ENCODE data around the gene ZDHHC19. TPM values are rescaled to one million over a fixed set of nuclear protein-coding genes. Genes with fewer than 3 reads are reported as not detected.

The ZDHHC19 gene
- total and polyA plus RNA-seq, 3 experiments from 2014 or later, result not detected

DNA sequence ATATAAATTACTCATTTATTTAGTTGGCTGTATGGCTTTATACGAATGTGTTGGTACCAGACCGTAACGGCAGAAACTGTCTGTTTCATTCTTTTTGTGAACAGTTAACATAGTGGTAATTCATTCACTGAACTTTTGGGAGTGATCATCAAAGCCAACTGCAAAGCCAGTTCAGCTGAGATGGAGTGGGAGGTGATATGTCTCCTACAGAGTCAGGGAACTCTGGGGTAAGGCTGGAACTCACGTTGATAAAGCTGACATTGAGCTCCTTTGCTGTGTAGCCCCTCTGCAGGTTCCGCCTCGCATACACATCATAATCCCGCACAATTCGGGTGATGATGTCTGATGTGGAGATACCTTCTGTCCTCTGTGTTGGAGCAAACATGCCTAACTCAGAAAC is 30.5 kb upstream of the ZDHHC19 start:
- Histone ChIP-seq H3K9me3 (ENCODE audit: low read length) (no peaks in the 10 kb centered on the region), H3K27ac (ENCODE audit: low read depth, low read length) (no peak overlapping the region), H3K4me1 (ENCODE audit: insufficient read depth, low read length) (no peaks in the 10 kb centered on the region), H3K4me3 (ENCODE audit: low read length) (no peak overlapping the region), H3K36me3 (ENCODE audit: insufficient read depth, low read length) (peaks cover 40% of the 10 kb centered on the region), H3K27me3 (ENCODE audit: insufficient read depth, low read length, poor library complexity, severe bottlenecking) (no peaks in the 10 kb centered on the region)
- H3K4me1 Mint-ChIP-seq, result peaks cover 4 to 12% (median 10%) of the 10 kb centered on the region in 3 donors
- no peaks in the 10 kb centered on the region for H3K9me3 Mint-ChIP-seq
- ChIA-PET CTCF (no interaction called here), POLR2A (no interaction called here)
- H3K36me3 Mint-ChIP-seq, result peaks cover 3 to 75% (median 27%) of the 10 kb centered on the region in 3 donors
- DNase-seq, result no peak
- H3K27ac Mint-ChIP-seq, result no peak overlapping the region
- H3K27me3 Mint-ChIP-seq, result no peaks in the 10 kb centered on the region
- H3K4me3 Mint-ChIP-seq, result no peak overlapping the region

DNA sequence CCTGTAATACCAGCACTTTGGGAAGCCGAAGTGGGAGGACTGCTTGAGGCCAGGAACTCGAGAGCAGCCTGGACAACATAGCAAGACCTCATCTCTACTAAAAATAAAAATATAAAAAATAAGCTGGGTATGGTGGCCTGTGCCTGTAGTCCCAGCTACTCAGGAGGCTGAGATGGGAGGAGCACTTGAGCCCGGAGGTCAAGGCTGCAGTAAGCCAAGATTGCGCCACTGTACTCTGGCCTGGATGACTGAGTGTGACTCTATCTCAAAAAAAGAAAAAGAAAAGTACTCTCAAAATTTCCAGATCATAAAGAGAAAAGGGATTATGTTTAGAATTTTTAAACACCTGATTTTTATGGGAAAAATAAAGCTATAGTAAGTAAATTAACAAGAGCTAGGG is 29.2 kb upstream of the ZDHHC19 start:
- Histone ChIP-seq H3K27me3 (ENCODE audit: insufficient read depth, low read length, poor library complexity, severe bottlenecking) (no peaks in the 10 kb centered on the region), H3K4me1 (ENCODE audit: insufficient read depth, low read length) (no peaks in the 10 kb centered on the region), H3K36me3 (ENCODE audit: insufficient read depth, low read length) (peaks cover 33% of the 10 kb centered on the region), H3K9me3 (ENCODE audit: low read length) (no peaks in the 10 kb centered on the region), H3K4me3 (ENCODE audit: low read length) (no peak overlapping the region), H3K27ac (ENCODE audit: low read depth, low read length) (no peak overlapping the region)
- CTCF ChIA-PET, result interaction anchor here (0.9 kb wide), 1 partner anchor 17 kb away, joined by 3 read pairs; no protein-coding TSS in a partner anchor
- no peaks in the 10 kb centered on the region for H3K9me3 Mint-ChIP-seq
- no peaks in the 10 kb centered on the region for H3K27me3 Mint-ChIP-seq
- H3K4me3 Mint-ChIP-seq, result no peak overlapping the region
- H3K4me1 Mint-ChIP-seq, result peaks cover 4 to 16% (median 12%) of the 10 kb centered on the region in 3 donors
- POLR2A ChIA-PET, result interaction anchor here (0.6 kb wide), 1 partner anchor 1716 kb away, joined by 3 read pairs; no protein-coding TSS in a partner anchor
- no peak for DNase-seq
- peak overlapping the region in 1 of 8 donors; percentile 81 for H3K27ac Mint-ChIP-seq
- H3K36me3 Mint-ChIP-seq, result peaks cover 3 to 70% (median 26%) of the 10 kb centered on the region in 3 donors

DNA sequence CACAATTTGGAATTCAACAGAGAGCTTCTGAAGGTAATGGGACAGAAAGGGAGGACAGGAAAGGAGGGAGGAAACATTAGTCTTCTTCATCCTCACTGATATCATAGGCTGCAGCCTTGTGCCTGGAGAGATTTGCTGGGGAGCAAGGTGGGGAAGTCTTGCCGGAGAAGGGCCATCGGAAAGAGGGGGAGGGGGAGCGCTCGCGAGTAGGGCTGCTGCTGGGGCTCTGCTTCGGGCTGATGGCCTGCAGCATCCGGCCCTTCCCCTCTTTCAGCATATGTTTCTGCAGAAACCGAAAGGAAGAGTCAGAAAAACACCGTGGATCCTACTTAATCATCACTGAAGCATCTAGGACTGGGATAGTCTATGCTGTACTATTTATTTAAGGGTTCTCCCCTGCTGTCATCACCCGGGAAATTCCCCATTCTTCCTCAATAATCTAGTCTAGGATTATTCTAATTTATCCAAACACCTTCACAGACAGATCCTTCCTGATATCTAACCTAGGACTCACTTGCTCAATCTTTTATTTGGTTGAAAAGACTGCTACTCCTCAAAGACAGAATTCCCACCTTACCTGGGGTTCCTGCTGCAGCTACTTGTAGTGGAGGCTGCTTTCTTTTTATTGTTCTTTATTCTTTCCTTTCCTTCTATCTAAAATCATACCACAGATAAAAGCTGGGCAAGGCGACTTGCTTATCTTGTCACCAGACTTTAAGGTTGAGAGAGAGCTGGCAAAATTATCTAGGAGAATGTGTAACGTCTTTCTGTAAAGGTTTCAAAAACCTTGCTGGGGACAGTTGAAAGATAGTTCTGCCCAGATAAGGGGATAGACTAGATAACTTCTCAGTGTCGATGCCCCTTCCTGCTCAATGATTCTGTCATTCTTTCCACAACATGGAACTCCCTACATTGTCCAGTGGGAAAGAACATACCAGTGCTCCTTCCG is 27.7 kb upstream of the ZDHHC19 start:
- Histone ChIP-seq H3K4me1 (ENCODE audit: insufficient read depth, low read length) (no peaks in the 10 kb centered on the region), H3K36me3 (ENCODE audit: insufficient read depth, low read length) (peaks cover 33% of the 10 kb centered on the region), H3K27ac (ENCODE audit: low read depth, low read length) (no peak overlapping the region), H3K9me3 (ENCODE audit: low read length) (no peaks in the 10 kb centered on the region), H3K27me3 (ENCODE audit: insufficient read depth, low read length, poor library complexity, severe bottlenecking) (no peaks in the 10 kb centered on the region), H3K4me3 (ENCODE audit: low read length) (no peak overlapping the region)
- Mint-ChIP-seq H3K4me3 (no peak overlapping the region), H3K9me3 (no peaks in the 10 kb centered on the region), H3K36me3 (peaks cover 3 to 67% (median 25%) of the 10 kb centered on the region in 3 donors), H3K27me3 (no peaks in the 10 kb centered on the region), H3K27ac (peak overlapping the region in 2 of 8 donors; percentile 60 to 77), H3K4me1 (peaks cover 4 to 16% (median 12%) of the 10 kb centered on the region in 3 donors)
- POLR2A ChIA-PET, result no interaction called here
- CTCF ChIA-PET, result interaction anchor here (1.5 kb wide), 1 partner anchor 59 kb away, joined by 3 read pairs; no protein-coding TSS in a partner anchor
- no peak for DNase-seq

DNA sequence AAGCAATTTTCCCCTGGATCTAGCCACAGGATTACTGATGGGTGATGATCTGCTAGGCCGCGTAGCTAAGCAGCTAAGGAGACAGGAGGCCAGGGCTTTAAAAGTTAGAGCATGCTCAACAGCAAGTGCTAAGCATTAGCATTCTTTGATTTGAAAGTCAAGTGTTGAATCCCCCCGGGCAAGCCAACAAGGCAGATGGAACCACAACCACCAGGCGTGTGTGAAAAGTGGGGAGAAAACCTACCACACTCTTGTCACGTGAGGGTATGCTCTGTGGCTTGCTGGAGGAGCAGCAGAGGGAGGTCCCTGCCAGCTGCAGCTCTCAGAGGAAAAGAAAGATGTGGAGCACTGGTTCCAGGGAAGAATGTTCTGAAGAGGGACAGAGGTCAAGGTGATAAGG is 26.0 kb upstream of the ZDHHC19 start:
- Histone ChIP-seq H3K27me3 (ENCODE audit: insufficient read depth, low read length, poor library complexity, severe bottlenecking) (no peaks in the 10 kb centered on the region), H3K27ac (ENCODE audit: low read depth, low read length) (no peak overlapping the region), H3K4me3 (ENCODE audit: low read length) (no peak overlapping the region), H3K36me3 (ENCODE audit: insufficient read depth, low read length) (peaks cover 29% of the 10 kb centered on the region), H3K4me1 (ENCODE audit: insufficient read depth, low read length) (no peaks in the 10 kb centered on the region), H3K9me3 (ENCODE audit: low read length) (no peaks in the 10 kb centered on the region)
- H3K27me3 Mint-ChIP-seq, result no peaks in the 10 kb centered on the region
- ChIA-PET POLR2A (no interaction called here), CTCF (interaction anchor here (1.5 kb wide), 1 partner anchor 58 kb away, joined by 3 read pairs; no protein-coding TSS in a partner anchor)
- H3K36me3 Mint-ChIP-seq, result peaks cover 3 to 57% (median 22%) of the 10 kb centered on the region in 3 donors
- H3K9me3 Mint-ChIP-seq, result no peaks in the 10 kb centered on the region
- no peak overlapping the region for H3K4me3 Mint-ChIP-seq
- H3K4me1 Mint-ChIP-seq, result peaks cover 4 to 16% (median 12%) of the 10 kb centered on the region in 3 donors
- no peak for DNase-seq
- H3K27ac Mint-ChIP-seq, result peak overlapping the region in 7 of 8 donors; percentile 1 to 90 (median 60)

DNA sequence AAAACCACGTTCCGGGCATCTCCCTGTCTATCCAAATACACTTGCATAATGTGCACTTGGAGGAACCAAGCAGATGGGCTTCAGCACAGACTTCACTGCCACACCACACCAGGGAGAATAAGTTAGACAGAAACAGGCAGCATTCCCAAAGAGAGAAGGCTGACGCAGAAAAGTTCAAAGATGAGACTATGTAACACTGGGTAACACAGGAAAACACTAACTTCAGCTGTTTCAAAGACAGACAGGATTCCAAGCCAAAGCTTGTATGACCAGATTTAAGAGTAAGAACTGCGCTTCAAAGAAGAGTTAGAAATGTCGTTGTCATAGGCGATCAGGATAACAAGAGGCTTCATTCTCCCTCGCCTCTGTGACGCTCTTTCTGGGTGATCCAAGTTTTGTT is 25.0 kb upstream of the ZDHHC19 start:
- Mint-ChIP-seq H3K4me1 (peaks cover 4 to 16% (median 12%) of the 10 kb centered on the region in 3 donors), H3K36me3 (peaks cover under 1 to 47% (median 17%) of the 10 kb centered on the region in 3 donors), H3K27me3 (no peaks in the 10 kb centered on the region), H3K9me3 (no peaks in the 10 kb centered on the region), H3K27ac (peak overlapping the region in 2 of 8 donors; percentile 5 to 42), H3K4me3 (no peak overlapping the region)
- H3K27me3 ChIP-seq (ENCODE audit: insufficient read depth, low read length, poor library complexity, severe bottlenecking), result no peaks in the 10 kb centered on the region
- no peak overlapping the region for H3K27ac ChIP-seq (ENCODE audit: low read depth, low read length)
- H3K9me3 ChIP-seq (ENCODE audit: low read length), result no peaks in the 10 kb centered on the region
- CTCF ChIA-PET, result no interaction called here
- peaks cover 20% of the 10 kb centered on the region for H3K36me3 ChIP-seq (ENCODE audit: insufficient read depth, low read length)
- DNase-seq, result no peak
- POLR2A ChIA-PET, result no interaction called here
- no peaks in the 10 kb centered on the region for H3K4me1 ChIP-seq (ENCODE audit: insufficient read depth, low read length)
- H3K4me3 ChIP-seq (ENCODE audit: low read length), result no peak overlapping the region

DNA sequence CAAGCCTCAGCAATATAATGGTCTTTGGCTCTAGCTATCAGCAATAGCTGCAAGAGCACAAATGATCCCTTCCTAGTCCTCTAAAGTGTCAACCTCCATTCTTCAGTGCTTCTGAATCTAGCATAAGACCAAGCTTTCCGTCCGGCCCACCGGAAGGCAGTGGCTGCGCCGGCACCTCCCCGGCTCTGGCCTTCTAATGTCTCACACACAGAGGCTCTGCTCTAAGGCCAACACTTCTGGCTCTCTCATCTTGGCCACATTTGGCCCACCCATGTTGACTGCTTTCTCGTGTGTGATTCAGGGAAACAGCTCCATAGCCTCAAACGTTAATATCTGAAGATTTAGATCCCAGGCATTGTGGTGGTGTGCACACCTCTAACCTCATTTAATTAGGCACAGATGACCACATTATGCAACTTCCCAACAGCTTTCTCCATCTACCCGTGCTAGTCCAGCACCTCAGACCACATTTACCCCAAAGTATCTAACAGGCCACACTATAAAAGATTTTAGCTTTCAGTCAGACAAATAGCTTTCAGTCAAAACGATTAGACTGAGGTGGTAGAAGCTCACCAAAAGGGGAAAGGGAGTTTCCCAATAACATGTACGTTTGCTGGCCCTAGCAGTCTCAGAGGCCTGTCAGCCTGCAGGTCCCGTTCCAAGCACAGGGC is 24.4 kb upstream of the ZDHHC19 start:
- Mint-ChIP-seq H3K9me3 (no peaks in the 10 kb centered on the region), H3K4me1 (peaks cover 4 to 16% (median 12%) of the 10 kb centered on the region in 3 donors), H3K27ac (peak overlapping the region in 7 of 8 donors; percentile 8 to 59 (median 20)), H3K36me3 (peaks cover 0 to 44% (median 16%) of the 10 kb centered on the region in 3 donors), H3K4me3 (no peak overlapping the region), H3K27me3 (no peaks in the 10 kb centered on the region)
- no peaks in the 10 kb centered on the region for H3K27me3 ChIP-seq (ENCODE audit: insufficient read depth, low read length, poor library complexity, severe bottlenecking)
- H3K36me3 ChIP-seq (ENCODE audit: insufficient read depth, low read length), result peaks cover 18% of the 10 kb centered on the region
- no peak overlapping the region for H3K4me3 ChIP-seq (ENCODE audit: low read length)
- CTCF ChIA-PET, result interaction anchor here (1.0 kb wide), 1 partner anchor 23 kb away, joined by 3 read pairs; no protein-coding TSS in a partner anchor
- no peaks in the 10 kb centered on the region for H3K4me1 ChIP-seq (ENCODE audit: insufficient read depth, low read length)
- no peaks in the 10 kb centered on the region for H3K9me3 ChIP-seq (ENCODE audit: low read length)
- POLR2A ChIA-PET, result no interaction called here
- no peak overlapping the region for H3K27ac ChIP-seq (ENCODE audit: low read depth, low read length)
- DNase-seq, result no peak

DNA sequence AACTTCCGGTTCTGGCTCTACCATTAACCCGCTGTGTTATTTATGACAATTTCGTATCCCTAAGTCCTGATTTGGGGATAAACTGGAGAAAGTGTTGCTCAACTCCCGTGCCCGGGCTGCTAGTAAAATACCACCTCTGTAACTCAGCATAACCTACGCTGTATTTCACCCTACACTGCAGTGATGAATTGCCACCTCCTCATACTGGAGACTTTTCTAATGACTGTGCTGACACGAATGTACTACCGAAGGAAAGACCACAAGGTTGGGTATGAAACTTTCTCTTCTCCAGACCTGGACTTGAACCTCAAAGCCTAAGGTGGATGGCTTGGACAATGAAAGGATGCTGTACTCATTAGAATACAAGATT is 21.7 kb upstream of the ZDHHC19 start:
- Histone ChIP-seq H3K27ac (ENCODE audit: low read depth, low read length) (no peak overlapping the region), H3K4me3 (ENCODE audit: low read length) (no peak overlapping the region), H3K9me3 (ENCODE audit: low read length) (no peaks in the 10 kb centered on the region), H3K36me3 (ENCODE audit: insufficient read depth, low read length) (peaks cover 8% of the 10 kb centered on the region), H3K27me3 (ENCODE audit: insufficient read depth, low read length, poor library complexity, severe bottlenecking) (no peaks in the 10 kb centered on the region), H3K4me1 (ENCODE audit: insufficient read depth, low read length) (no peaks in the 10 kb centered on the region)
- Mint-ChIP-seq H3K4me3 (no peak overlapping the region), H3K27ac (peak overlapping the region in 3 of 8 donors; percentile 12 to 67 (median 27)), H3K27me3 (no peaks in the 10 kb centered on the region), H3K4me1 (peaks cover 4 to 16% (median 10%) of the 10 kb centered on the region in 3 donors), H3K9me3 (no peaks in the 10 kb centered on the region), H3K36me3 (peaks cover 0 to 19% (median 0%) of the 10 kb centered on the region in 3 donors)
- POLR2A ChIA-PET, result interaction anchor here (0.6 kb wide), 1 partner anchor 80 kb away, joined by 4 read pairs; no protein-coding TSS in a partner anchor
- DNase-seq, result no peak
- CTCF ChIA-PET, result no interaction called here

Measured in CD8-positive, alpha-beta memory T cell (primary cell).